ENCODE results near the gene ST7L.
A peak's percentile ranks its signal among the peaks of the same experiment; 100 is the strongest.

The ST7L gene

GRCh38 chr1:112618114-112618720, 724 bp downstream of the ST7L start:
- no peak for DNase-seq

- peak; percentile 18 for DNase-seq
Observed at GRCh38 chr1:112614460-112615065, 4.4 kb downstream of the ST7L start.

GRCh38 chr1:112605633-112606327, 13.2 kb downstream of the ST7L start:
- no peak for DNase-seq

GRCh38 chr1:112603541-112603940, 15.4 kb downstream of the ST7L start:
- no peak for DNase-seq

GRCh38 chr1:112603012-112603411, 15.9 kb downstream of the ST7L start:
- no peak for DNase-seq

GRCh38 chr1:112599477-112599876, 19.5 kb downstream of the ST7L start:
- DNase-seq: no peak

- DNase-seq: peak; percentile 1
Observed at GRCh38 chr1:112594208-112594876, 24.6 kb downstream of the ST7L start.

- no peak for DNase-seq
Observed at GRCh38 chr1:112589766-112590165, 29.2 kb downstream of the ST7L start.

GRCh38 chr1:112583366-112583765, 35.6 kb downstream of the ST7L start:
- DNase-seq: no peak

- DNase-seq: no peak
Observed at GRCh38 chr1:112581586-112582192, 37.3 kb downstream of the ST7L start.

- no peak for DNase-seq
Observed at GRCh38 chr1:112579801-112580510, 39.0 kb downstream of the ST7L start.

- no peak for DNase-seq
Observed at GRCh38 chr1:112576240-112576639, 42.7 kb downstream of the ST7L start.

GRCh38 chr1:112575154-112575804, 43.7 kb downstream of the ST7L start:
- no peak for DNase-seq

GRCh38 chr1:112565800-112566199, 53.1 kb downstream of the ST7L start:
- DNase-seq: no peak

GRCh38 chr1:112564081-112564480, 54.9 kb downstream of the ST7L start:
- no peak for DNase-seq

- no peak for DNase-seq
Observed at GRCh38 chr1:112563341-112563740, 55.6 kb downstream of the ST7L start.

GRCh38 chr1:112558634-112559033, 60.3 kb downstream of the ST7L start:
- DNase-seq: no peak

- no peak for DNase-seq
Observed at GRCh38 chr1:112557385-112557784, 61.6 kb downstream of the ST7L start.

GRCh38 chr1:112554411-112554810, 64.5 kb downstream of the ST7L start:
- no peak for DNase-seq

GRCh38 chr1:112549590-112549989, 69.4 kb downstream of the ST7L start:
- no peak for DNase-seq

- DNase-seq: no peak
Observed at GRCh38 chr1:112548547-112548946, 70.4 kb downstream of the ST7L start.

GRCh38 chr1:112546076-112546475, 72.9 kb downstream of the ST7L start:
- DNase-seq: no peak
